IMR-90 (cell line): ENCODE results near the gene ACER1. TPM values are rescaled to one million over a fixed set of nuclear protein-coding genes. Genes with fewer than 3 reads are reported as not detected.

Experiments
- ATAC-seq: fragments of 200-7000 bp; cut with Tn5 transposase; 2 replicates; pipeline ENCODE4 v1.9.1; 2020; ENCODE audit warnings: low read depth, mild to moderate bottlenecking, moderate library complexity
- BruUV-seq: library from RNA; stranded (reverse); fragments of 400-500 nt; replicated peaks from 2 replicates; lab custom pipeline; 2021; lab: Mats Ljungman, UMichigan
- CTCF ChIA-PET: fragments of 300-600 bp; formaldehyde crosslinking; extraction: SDS; loops from one replicate; lab custom pipeline; 2021; ENCODE audit warnings: antibody characterized with exemption; lab: Yijun Ruan, JAX
- POLR2A ChIA-PET: fragments of 300-600 bp; sonication (Branson Sonifier 250); formaldehyde crosslinking; loops from one replicate; lab custom pipeline; 2022; ENCODE audit warnings: antibody characterized with exemption; ENCODE audit not compliant: unreplicated experiment; lab: Charles Lee
- DNase-seq: peaks from one replicate; pipeline ENCODE4 v3.0.0; 2013
- H2AFZ ChIP-seq: replicated peaks from 2 replicates; pipeline ENCODE3; 2013; ENCODE audit warnings: low read length, mild to moderate bottlenecking; ENCODE audit not compliant: poor library complexity
- H2AK5ac ChIP-seq: 2 replicates; pipeline ENCODE4 v1.6.1; 2013; ENCODE audit warnings: low read depth, low read length, inconsistent platforms
- H2AK9ac ChIP-seq: replicated peaks from 2 replicates; pipeline ENCODE3; 2013; ENCODE audit warnings: mild to moderate bottlenecking, low read depth, low read length, moderate library complexity; ENCODE audit not compliant: poor library complexity
- H2BK120ac ChIP-seq: 2 replicates; pipeline ENCODE4 v1.6.1; 2013; ENCODE audit warnings: low read depth, low read length, inconsistent platforms
- H2BK15ac ChIP-seq: 3 replicates; pipeline ENCODE4 v1.6.1; 2013; ENCODE audit warnings: low read depth, low read length, inconsistent platforms
- H2BK20ac ChIP-seq: 2 replicates; pipeline ENCODE4 v1.6.1; 2013; ENCODE audit warnings: low read depth, mild to moderate bottlenecking, inconsistent platforms, low read length, moderate library complexity
- H2BK5ac ChIP-seq: 2 replicates; pipeline ENCODE4 v1.6.1; 2013; ENCODE audit warnings: mild to moderate bottlenecking, low read depth, low read length, inconsistent platforms; ENCODE audit not compliant: poor library complexity, severe bottlenecking
- H3K14ac ChIP-seq: replicated peaks from 2 replicates; pipeline ENCODE4 v1.6.1; 2013; ENCODE audit warnings: low read depth, low read length, inconsistent platforms
- H3K18ac ChIP-seq: 2 replicates; pipeline ENCODE4 v1.6.1; 2013; ENCODE audit warnings: low read depth, low read length, control low read depth
- H3K23ac ChIP-seq: 2 replicates; pipeline ENCODE4 v1.6.1; 2013; ENCODE audit warnings: low read depth, low read length, inconsistent platforms
- H3K27ac ChIP-seq: 2 replicates; pipeline ENCODE4 v1.5.1; 2013; ENCODE audit warnings: mild to moderate bottlenecking, control low read depth, low read length; ENCODE audit not compliant: insufficient read depth
- H3K27me3 ChIP-seq: 2 replicates; pipeline ENCODE4 v1.6.1; 2013; ENCODE audit warnings: low read length; ENCODE audit not compliant: control insufficient read depth, insufficient read depth
- H3K36me3 ChIP-seq: 2 replicates; pipeline ENCODE4 v1.6.1; 2013; ENCODE audit warnings: low read length, mixed read lengths; ENCODE audit not compliant: control insufficient read depth, insufficient read depth
- H3K4ac ChIP-seq: 2 replicates; pipeline ENCODE4 v1.6.1; 2013; ENCODE audit warnings: low read depth, low read length, inconsistent platforms
- H3K4me1 ChIP-seq: 2 replicates; pipeline ENCODE4 v1.6.1; 2013; ENCODE audit warnings: low read length, mixed read lengths; ENCODE audit not compliant: control insufficient read depth, insufficient read depth
- H3K4me2 ChIP-seq: 2 replicates; pipeline ENCODE4 v1.6.1; 2013; ENCODE audit warnings: low read depth, mild to moderate bottlenecking, control low read depth, low read length, moderate library complexity
- H3K4me3 ChIP-seq: 2 replicates; pipeline ENCODE4 v1.5.1; 2013; ENCODE audit warnings: low read depth, mild to moderate bottlenecking, control low read depth, low read length, moderate library complexity; ENCODE audit not compliant: insufficient read depth
- H3K56ac ChIP-seq: 2 replicates; pipeline ENCODE4 v1.6.1; 2013; ENCODE audit warnings: low read length, inconsistent platforms; ENCODE audit not compliant: insufficient read depth; ENCODE audit errors: extremely low read depth
- H3K79me1 ChIP-seq, 2 experiments: 2 replicates each; pipeline ENCODE4 v1.6.1; 2013; ENCODE audit warnings: low read length in 2 of 2, inconsistent platforms in 1 of 2, low read depth in 1 of 2
- H3K9ac ChIP-seq: 2 replicates; pipeline ENCODE4 v1.6.1; 2013; ENCODE audit warnings: low read depth, low read length, control low read depth
- H3K9me1 ChIP-seq: 2 replicates; pipeline ENCODE4 v1.6.1; 2013; ENCODE audit warnings: low read length, inconsistent platforms; ENCODE audit not compliant: insufficient read depth
- H3K9me3 ChIP-seq: 2 replicates; pipeline ENCODE4 v1.6.1; 2013; ENCODE audit warnings: low read length; ENCODE audit not compliant: control insufficient read depth, insufficient read depth
- H4K20me1 ChIP-seq: 2 replicates; pipeline ENCODE4 v1.6.1; 2013; ENCODE audit warnings: low read length, inconsistent platforms; ENCODE audit not compliant: insufficient read depth
- H4K5ac ChIP-seq: 2 replicates; pipeline ENCODE4 v1.6.1; 2013; ENCODE audit warnings: mild to moderate bottlenecking, low read depth, low read length, control low read depth
- H4K8ac ChIP-seq, 2 experiments: 2 replicates each; pipeline ENCODE4 v1.6.1; 2013; ENCODE audit warnings: low read depth in 2 of 2, low read length in 2 of 2, control low read depth in 1 of 2, inconsistent platforms in 1 of 2
- H4K91ac ChIP-seq: 2 replicates; pipeline ENCODE4 v1.6.1; 2013; ENCODE audit warnings: low read depth, low read length, inconsistent platforms; ENCODE audit not compliant: insufficient read depth
- BHLHE40 ChIP-seq: fragments of 150-350 bp; IDR thresholded peaks from 2 replicates; pipeline ENCODE4 v1.6.1; 2016; ENCODE audit warnings: mild to moderate bottlenecking, low read depth, low read length
- CHD1 ChIP-seq: IDR thresholded peaks from 2 replicates; pipeline ENCODE4 v1.6.1; 2012; ENCODE audit warnings: low read depth, low read length, improper control_type of control experiment
- MAZ ChIP-seq: IDR thresholded peaks from 2 replicates; pipeline ENCODE4 v1.6.1; 2012; ENCODE audit warnings: low read depth, mild to moderate bottlenecking, low read length, improper control_type of control experiment, moderate library complexity, borderline replicate concordance
- MXI1 ChIP-seq: IDR thresholded peaks from 2 replicates; pipeline ENCODE4 v1.6.1; 2012; ENCODE audit warnings: low read depth, mild to moderate bottlenecking, low read length, moderate library complexity, borderline replicate concordance
- NFE2L2 ChIP-seq: fragments of 150-350 bp; IDR thresholded peaks from 2 replicates; pipeline ENCODE4 v1.6.1; 2016; ENCODE audit warnings: low read depth, mild to moderate bottlenecking, low read length
- RAD21 ChIP-seq: IDR thresholded peaks from 2 replicates; pipeline ENCODE4 v1.6.1; 2012; ENCODE audit warnings: low read length, improper control_type of control experiment
- RCOR1 ChIP-seq: IDR thresholded peaks from 2 replicates; pipeline ENCODE4 v1.6.1; 2012; ENCODE audit warnings: mild to moderate bottlenecking, low read length, improper control_type of control experiment; ENCODE audit not compliant: insufficient replicate concordance
- RFX5 ChIP-seq: IDR thresholded peaks from 2 replicates; pipeline ENCODE4 v1.8.0; 2012; ENCODE audit warnings: low read depth, mild to moderate bottlenecking, low read length, moderate library complexity
- SMC3 ChIP-seq: fragments of 150-350 bp; IDR thresholded peaks from 2 replicates; pipeline ENCODE4 v1.6.1; 2016; ENCODE audit warnings: low read depth, mild to moderate bottlenecking, antibody characterized with exemption, low read length, moderate library complexity
- WGBS, 2 experiments: methylation state at CpG; one replicate each; pipeline versions ENCODE4 v1.1.5 to v1.1.7; 2013; ENCODE audit warnings: missing lambda C conversion rate in 2 of 2; ENCODE audit not compliant: insufficient read length in 1 of 2; ENCODE audit errors: extremely low coverage in 2 of 2; 5-methylcytosine and 5-hydroxymethylcytosine counted together
- dilution Hi-C: fragments of 300-500 bp; cut with HindIII; formaldehyde crosslinking; loops from one replicate; pipeline ENCODE4 v1.14.3; 2018; ENCODE audit warnings: low sequenced_read_pairs; ENCODE audit not compliant: unreplicated experiment
- in situ Hi-C: fragments of 300-500 bp; cut with MboI; formaldehyde crosslinking; loops from 3 replicates; pipeline ENCODE4 v1.14.3; 2019; ENCODE audit warnings: low sequenced_read_pairs, inconsistent platforms, mixed read lengths
- intact Hi-C: fragments of 100-400 bp; cut with micrococcal nuclease; formaldehyde crosslinking; loops from 2 replicates; pipeline ENCODE4 v1.10.0; 2022
- polyA plus RNA-seq, 3 experiments: library from polyadenylated mRNA; depleted of rRNA; stranded (reverse); fragments of >200 nt; gene quantifications; 2 replicates each; pipeline ENCODE4 v1.2.3, GENCODE V29; 2012; ENCODE audit warnings: low replicate concordance in 1 of 3
- total RNA-seq: library from RNA; depleted of rRNA; stranded (reverse); fragments of >200 nt; gene quantifications from 2 replicates; pipeline ENCODE4 v1.2.3, GENCODE V29; 2012
- TF ChIP-seq, protein P1 (sequence below): fragments of 150-350 bp; IDR thresholded peaks from 2 replicates; pipeline ENCODE4 v1.6.1; 2017; ENCODE audit warnings: mild to moderate bottlenecking, antibody characterized with exemption, low read length, low read depth
- TF ChIP-seq, protein P2 (sequence below): conservative IDR thresholded peaks from 2 replicates; pipeline ENCODE4 v1.5.1; 2012; ENCODE audit warnings: mild to moderate bottlenecking, low read depth, low read length, improper control_type of control experiment

The ACER1 gene
- total and polyA plus RNA-seq, 2 of the 4 experiments (the other 2 are of a cell fraction): not detected

DNA sequence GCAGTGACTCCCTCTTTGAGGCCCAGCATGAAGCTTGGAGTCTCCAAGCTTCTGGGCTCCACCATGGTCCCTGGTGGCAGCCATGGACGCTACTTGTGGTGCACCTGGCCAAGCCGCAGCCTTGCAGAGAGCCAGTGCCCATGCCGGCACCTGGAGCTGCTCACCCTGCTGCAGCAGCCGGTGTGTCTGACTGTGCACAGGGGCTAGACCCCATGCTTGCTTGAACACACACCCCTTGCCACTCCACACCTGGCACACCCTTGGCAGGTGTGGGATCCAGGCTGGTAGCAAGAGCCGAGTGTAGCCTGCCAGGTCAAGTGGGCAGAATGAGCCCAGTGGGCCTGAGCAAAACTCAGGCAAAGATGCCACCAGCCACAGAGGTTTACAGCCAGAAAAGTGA, 35.0 kb downstream of the ACER1 start:
- no peaks in the 10 kb centered on the region for H4K20me1 ChIP-seq
- H3K4me1 ChIP-seq: no peaks in the 10 kb centered on the region
- H3K14ac ChIP-seq: no peak overlapping the region
- DNase-seq: no peak
- no peak overlapping the region for H2BK5ac ChIP-seq
- no peak overlapping the region for H2AK5ac ChIP-seq
- H3K4ac ChIP-seq: no peak overlapping the region
- H3K36me3 ChIP-seq: no peaks in the 10 kb centered on the region
- H3K18ac ChIP-seq: no peak overlapping the region
- H3K27ac ChIP-seq: no peak overlapping the region
- H4K8ac ChIP-seq: no peak overlapping the region
- no peak overlapping the region for H4K91ac ChIP-seq
- no peak for ATAC-seq
- H3K56ac ChIP-seq: no peak overlapping the region
- 74% methylated on average over 5 of the region's 5 CpGs; no CpG with 5 or more reads in 1 of the 2 experiments for WGBS, 2 experiments
- ChIA-PET POLR2A (interaction anchor here (0.6 kb wide), 1 partner anchor 313 kb away, joined by 6 read pairs; no protein-coding TSS in a partner anchor), CTCF (interaction anchor here (0.6 to 1.0 kb wide), 2 partner anchors 90 to 173 kb away, joined by 4 to 5 read pairs; no protein-coding TSS in a partner anchor)
- H3K9me1 ChIP-seq: no peaks in the 10 kb centered on the region
- H3K4me2 ChIP-seq: no peak overlapping the region
- no peak overlapping the region for H3K4me3 ChIP-seq
- in situ Hi-C loops (no loop called here), dilution Hi-C loops (no loop called here), intact Hi-C loops (loop anchor here (2.0 kb wide), 2 partner anchors 132 to 170 kb away; no protein-coding TSS in a partner anchor)
- H2BK15ac ChIP-seq: no peak overlapping the region
- H3K23ac ChIP-seq: no peak overlapping the region
- BruUV-seq: no TSS peak
- TF ChIP-seq RAD21: no peak
- no peak for TF ChIP-seq SMC3
- no peak for TF ChIP-seq MXI1
- no peak for TF ChIP-seq RCOR1
- TF ChIP-seq MAZ: no peak
- TF ChIP-seq NFE2L2: no peak
- no peak for TF ChIP-seq BHLHE40
- TF ChIP-seq, protein P1, sequence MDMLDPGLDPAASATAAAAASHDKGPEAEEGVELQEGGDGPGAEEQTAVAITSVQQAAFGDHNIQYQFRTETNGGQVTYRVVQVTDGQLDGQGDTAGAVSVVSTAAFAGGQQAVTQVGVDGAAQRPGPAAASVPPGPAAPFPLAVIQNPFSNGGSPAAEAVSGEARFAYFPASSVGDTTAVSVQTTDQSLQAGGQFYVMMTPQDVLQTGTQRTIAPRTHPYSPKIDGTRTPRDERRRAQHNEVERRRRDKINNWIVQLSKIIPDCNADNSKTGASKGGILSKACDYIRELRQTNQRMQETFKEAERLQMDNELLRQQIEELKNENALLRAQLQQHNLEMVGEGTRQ: no peak
- TF ChIP-seq CHD1: no peak
- no peak for TF ChIP-seq RFX5
- TF ChIP-seq, protein P2, sequence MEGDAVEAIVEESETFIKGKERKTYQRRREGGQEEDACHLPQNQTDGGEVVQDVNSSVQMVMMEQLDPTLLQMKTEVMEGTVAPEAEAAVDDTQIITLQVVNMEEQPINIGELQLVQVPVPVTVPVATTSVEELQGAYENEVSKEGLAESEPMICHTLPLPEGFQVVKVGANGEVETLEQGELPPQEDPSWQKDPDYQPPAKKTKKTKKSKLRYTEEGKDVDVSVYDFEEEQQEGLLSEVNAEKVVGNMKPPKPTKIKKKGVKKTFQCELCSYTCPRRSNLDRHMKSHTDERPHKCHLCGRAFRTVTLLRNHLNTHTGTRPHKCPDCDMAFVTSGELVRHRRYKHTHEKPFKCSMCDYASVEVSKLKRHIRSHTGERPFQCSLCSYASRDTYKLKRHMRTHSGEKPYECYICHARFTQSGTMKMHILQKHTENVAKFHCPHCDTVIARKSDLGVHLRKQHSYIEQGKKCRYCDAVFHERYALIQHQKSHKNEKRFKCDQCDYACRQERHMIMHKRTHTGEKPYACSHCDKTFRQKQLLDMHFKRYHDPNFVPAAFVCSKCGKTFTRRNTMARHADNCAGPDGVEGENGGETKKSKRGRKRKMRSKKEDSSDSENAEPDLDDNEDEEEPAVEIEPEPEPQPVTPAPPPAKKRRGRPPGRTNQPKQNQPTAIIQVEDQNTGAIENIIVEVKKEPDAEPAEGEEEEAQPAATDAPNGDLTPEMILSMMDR: no peak
- H2BK120ac ChIP-seq: no peak overlapping the region
- H2BK20ac ChIP-seq: no peak overlapping the region
- no peak overlapping the region for H4K5ac ChIP-seq
- no peaks in the 10 kb centered on the region; the same call in none of the 2 replicates for H3K27me3 ChIP-seq
- peaks cover 8% of the 10 kb centered on the region for H3K9me3 ChIP-seq
- no peak overlapping the region for H2AK9ac ChIP-seq
- H3K79me1 ChIP-seq: no peaks in the 10 kb centered on the region
- no peak overlapping the region for H3K9ac ChIP-seq
- H2AFZ ChIP-seq: no peak overlapping the region
